Measurements from ENCODE around the gene ELMO1. TPM values are rescaled to one million over a fixed set of nuclear protein-coding genes. Genes with fewer than 3 reads are reported as not detected.

ELMO1 gene
- total and polyA plus RNA-seq, 2 of the 13 experiments (the other 11 are each of a cell fraction or from before 2014, with no cell fraction given), result 0.11 to 0.17 TPM

- TF ChIP-seq THAP9 (CRISPR knock-in tag; IDR thresholded peaks at IDR 0.05; ENCODE audit: borderline replicate concordance) (no peak), SOX13 (IDR thresholded peaks at IDR 0.05) (peak; percentile 80), SOX13 (CRISPR knock-in tag; conservative IDR thresholded peaks at IDR 0.05 in 1 of 2, IDR thresholded peaks at IDR 0.05 in 1 of 2) (peak in 1 of 2 experiments; percentile 94; a peak in 2 of 4 replicates), BRD4 (CRISPR knock-in tag; IDR thresholded peaks at IDR 0.05) (no peak), SNAPC2 (CRISPR knock-in tag; IDR thresholded peaks at IDR 0.05) (peak; percentile 86; the same call in 1 of the 2 replicates), MTF2 (CRISPR knock-in tag; IDR thresholded peaks at IDR 0.05; ENCODE audit: borderline replicate concordance) (no peak), ZNF276 (CRISPR knock-in tag; IDR thresholded peaks at IDR 0.05; ENCODE audit: low read depth) (no peak), ZNF362 (CRISPR knock-in tag; IDR thresholded peaks at IDR 0.05; ENCODE audit: borderline replicate concordance) (peak; percentile 44; the same call in 1 of the 2 replicates), AKNA (CRISPR knock-in tag; IDR thresholded peaks at IDR 0.05; ENCODE audit: borderline replicate concordance) (no peak), SNAPC4 (CRISPR knock-in tag; IDR thresholded peaks at IDR 0.05) (no peak), FIP1L1 (IDR thresholded peaks at IDR 0.05; ENCODE audit: borderline replicate concordance, insufficient read depth, low read depth, low read length) (no peak), ZNF441 (CRISPR knock-in tag; IDR thresholded peaks at IDR 0.05; ENCODE audit: borderline replicate concordance) (peak; percentile 74)
Observed at GRCh38 chr7:37191797-37192196, 256.9 kb downstream of the ELMO1 start (continued).

All from HepG2 (cell line).